Measurements from ENCODE around the gene UNKL.

DNA sequence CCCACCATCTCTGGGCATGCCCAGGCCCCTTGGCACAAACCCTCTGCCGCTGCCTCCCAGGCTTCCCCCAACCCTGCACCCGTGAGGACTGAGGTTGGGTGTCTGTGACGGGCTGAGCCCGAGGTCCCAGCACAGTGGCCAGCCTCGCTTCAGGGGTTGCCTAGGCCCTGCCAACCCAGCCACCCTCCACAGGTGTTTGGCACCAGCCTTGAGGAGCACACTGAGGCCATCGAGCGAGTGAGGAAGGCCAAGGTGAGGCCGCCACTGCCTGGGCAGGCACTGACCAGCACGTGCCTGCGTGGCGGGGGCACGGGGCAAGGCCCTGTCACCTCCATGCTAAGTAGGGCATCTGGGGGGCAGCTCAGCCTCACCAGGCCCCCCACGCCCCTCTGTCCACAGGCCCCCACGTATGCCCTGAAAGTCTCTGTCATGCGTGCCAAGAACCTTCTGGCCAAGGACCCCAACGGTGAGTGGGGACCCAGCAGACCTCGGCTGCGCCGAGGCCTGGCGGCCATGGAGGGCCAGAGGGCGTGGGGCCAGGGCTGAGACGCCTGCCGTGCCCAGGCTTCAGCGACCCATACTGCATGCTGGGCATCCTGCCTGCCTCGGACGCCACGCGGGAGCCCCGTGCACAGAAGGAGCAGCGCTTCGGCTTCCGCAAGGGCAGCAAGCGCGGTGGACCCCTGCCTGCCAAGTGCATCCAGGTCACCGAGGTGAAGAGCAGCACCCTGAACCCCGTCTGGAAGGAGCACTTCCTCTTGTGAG is 73.6 kb downstream of the UNKL start:
- no peak for TF ChIP-seq ZNF274 (IDR thresholded peaks at IDR 0.05; ENCODE audit: low read depth, low read length)
- TF ChIP-seq SUZ12 (IDR thresholded peaks at IDR 0.05; ENCODE audit: extremely low read depth, insufficient read depth, insufficient read length) = no peak
- TF ChIP-seq YY1 (IDR thresholded peaks at IDR 0.05; ENCODE audit: insufficient read depth, insufficient read length) = no peak
